NCI-H226 (cell line): ENCODE data around the gene SPOCK1.
"Not testable (repeated sequence)": the region's sequence is repeated elsewhere in the genome, so short reads cannot be mapped to it uniquely, and the experiment has no call there.

Experiments used
- DNase-seq: peaks from one replicate; pipeline ENCODE4 v3.0.0-alpha.2; 2015

The SPOCK1 gene

GRCh38 chr5:137498736-137499505 is at the start of gene SPOCK1:
Gene SPOCK1 (minus strand): TSS chr5:137499326.
- DNase-seq = peak; percentile 46

- DNase-seq = no peak
Observed at GRCh38 chr5:137545956-137546355, 46.8 kb upstream of the SPOCK1 start.

GRCh38 chr5:137535449-137535848 is 36.3 kb upstream of the SPOCK1 start:
- DNase-seq = not testable (repeated sequence)

GRCh38 chr5:137533963-137534362 is 34.8 kb upstream of the SPOCK1 start:
- DNase-seq = no peak

GRCh38 chr5:137531266-137531665 is 32.1 kb upstream of the SPOCK1 start:
- no peak for DNase-seq

GRCh38 chr5:137521246-137521645 is 22.1 kb upstream of the SPOCK1 start:
- DNase-seq = no peak

- DNase-seq = no peak
Observed at GRCh38 chr5:137516961-137517360, 17.8 kb upstream of the SPOCK1 start.

- DNase-seq = no peak
Observed at GRCh38 chr5:137516251-137516797, 17.2 kb upstream of the SPOCK1 start.

GRCh38 chr5:137515238-137515637 is 16.1 kb upstream of the SPOCK1 start:
- no peak for DNase-seq

- DNase-seq = no peak
Observed at GRCh38 chr5:137510671-137511070, 11.5 kb upstream of the SPOCK1 start.

- no peak for DNase-seq
Observed at GRCh38 chr5:137507150-137507549, 8.0 kb upstream of the SPOCK1 start.

- DNase-seq = no peak
Observed at GRCh38 chr5:137506296-137506695, 7.2 kb upstream of the SPOCK1 start.

GRCh38 chr5:137504916-137505315 is 5.8 kb upstream of the SPOCK1 start:
- no peak for DNase-seq

- DNase-seq = no peak
Observed at GRCh38 chr5:137503456-137503855, 4.3 kb upstream of the SPOCK1 start.

GRCh38 chr5:137502632-137503031 is 3.5 kb upstream of the SPOCK1 start:
- DNase-seq = no peak

GRCh38 chr5:137501846-137502406 is 2.8 kb upstream of the SPOCK1 start:
- no peak for DNase-seq

- DNase-seq = no peak
Observed at GRCh38 chr5:137501226-137501625, 2.1 kb upstream of the SPOCK1 start.

GRCh38 chr5:137500615-137501225 is 1.6 kb upstream of the SPOCK1 start:
- DNase-seq = no peak

GRCh38 chr5:137499506-137499847 is 351 bp upstream of the SPOCK1 start:
- not testable (repeated sequence) for DNase-seq

- DNase-seq = no peak
Observed at GRCh38 chr5:137498301-137498735, 808 bp downstream of the SPOCK1 start.

GRCh38 chr5:137497396-137498290 is 1.5 kb downstream of the SPOCK1 start:
- DNase-seq = no peak

GRCh38 chr5:137496919-137497318 is 2.2 kb downstream of the SPOCK1 start:
- DNase-seq = no peak

GRCh38 chr5:137492331-137492730 is 6.8 kb downstream of the SPOCK1 start:
- no peak for DNase-seq
